ENCODE data around the gene ULBP1.
"Not testable (repeated sequence)": the region's sequence is repeated elsewhere in the genome, so short reads cannot be mapped to it uniquely, and the experiment has no call there.

The ULBP1 gene

DNA sequence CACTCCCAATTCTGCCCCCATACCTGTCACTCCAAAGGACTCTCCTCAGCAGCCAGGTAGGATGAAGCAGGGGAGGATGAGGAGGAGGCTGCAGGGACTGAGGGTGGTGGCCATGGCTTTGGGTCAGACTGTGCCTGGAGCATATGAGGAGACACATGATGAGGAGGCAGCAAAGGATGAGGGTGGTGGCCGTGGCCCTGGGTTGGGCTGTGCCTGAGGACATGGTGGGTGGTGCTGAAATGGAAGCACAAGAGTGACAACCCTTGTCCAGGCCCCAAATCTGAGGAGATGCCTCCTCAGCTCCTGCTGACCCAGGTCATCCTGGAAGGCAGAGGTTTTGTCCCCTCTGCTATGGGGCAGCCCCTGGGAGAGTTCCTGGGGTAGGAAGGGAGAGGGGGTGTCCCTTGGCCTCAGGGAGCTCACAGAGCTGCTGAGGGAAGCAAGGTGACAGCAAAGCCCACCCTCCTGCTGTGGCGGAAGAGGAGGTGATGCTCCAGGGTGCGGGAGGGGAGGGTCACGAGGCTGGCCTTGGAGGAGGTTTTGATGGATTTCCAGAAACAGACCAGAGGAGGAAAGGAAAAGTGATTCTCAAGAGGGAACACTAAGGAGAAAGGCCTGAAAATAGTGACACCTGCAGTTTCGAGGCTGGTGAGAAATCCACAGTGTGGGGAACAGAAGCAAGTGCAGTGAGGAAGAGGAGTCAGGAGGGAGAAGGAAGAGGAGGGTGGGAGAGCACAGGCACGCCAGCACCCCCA lies 45.4 kb upstream of the ULBP1 start:
- Histone ChIP-seq H2AFZ (ENCODE audit: low read depth, low read length, severe bottlenecking) (no peak overlapping the region), H3K27me3 (ENCODE audit: low read length) (no peaks in the 10 kb centered on the region), H3F3A (ENCODE audit: insufficient read depth) (no peaks in the 10 kb centered on the region), H3K4me3 (ENCODE audit: insufficient read depth, low read length, poor library complexity, severe bottlenecking) (no peak overlapping the region), H3K9ac (ENCODE audit: low read length) (no peak overlapping the region), H3K79me2 (ENCODE audit: insufficient read depth, low read length) (no peaks in the 10 kb centered on the region), H3K4me2 (ENCODE audit: low read depth, low read length, poor library complexity, severe bottlenecking) (no peak overlapping the region), H3K27ac (ENCODE audit: low read depth, low read length) (no peak overlapping the region), H3K9me3 (ENCODE audit: insufficient read depth, low read length) (no peaks in the 10 kb centered on the region), H3K36me3 (ENCODE audit: low read length) (no peaks in the 10 kb centered on the region), H4K20me1 (ENCODE audit: low read depth, low read length) (no peaks in the 10 kb centered on the region), H3K9me2 (replicated peaks; ENCODE audit: insufficient read depth, low read length) (no peaks in the 10 kb centered on the region)
- no peak for TF ChIP-seq EZH2phosphoT487 (conservative IDR thresholded peaks at IDR 0.05; ENCODE audit: low read length)

- not testable (repeated sequence) for H3K9me2 ChIP-seq (replicated peaks; ENCODE audit: insufficient read depth, low read length); H3F3A ChIP-seq (ENCODE audit: insufficient read depth); H3K36me3 ChIP-seq (ENCODE audit: low read length); H3K27me3 ChIP-seq (ENCODE audit: low read length); H3K9me3 ChIP-seq (ENCODE audit: insufficient read depth, low read length); H4K20me1 ChIP-seq (ENCODE audit: low read depth, low read length); H2AFZ ChIP-seq (ENCODE audit: low read depth, low read length, severe bottlenecking); H3K9ac ChIP-seq (ENCODE audit: low read length); H3K27ac ChIP-seq (ENCODE audit: low read depth, low read length); H3K4me3 ChIP-seq (ENCODE audit: insufficient read depth, low read length, poor library complexity, severe bottlenecking); H3K79me2 ChIP-seq (ENCODE audit: insufficient read depth, low read length); H3K4me2 ChIP-seq (ENCODE audit: low read depth, low read length, poor library complexity, severe bottlenecking)
Measured at GRCh38 chr6:149919126-149919833, 44.5 kb upstream of the ULBP1 start.

DNA sequence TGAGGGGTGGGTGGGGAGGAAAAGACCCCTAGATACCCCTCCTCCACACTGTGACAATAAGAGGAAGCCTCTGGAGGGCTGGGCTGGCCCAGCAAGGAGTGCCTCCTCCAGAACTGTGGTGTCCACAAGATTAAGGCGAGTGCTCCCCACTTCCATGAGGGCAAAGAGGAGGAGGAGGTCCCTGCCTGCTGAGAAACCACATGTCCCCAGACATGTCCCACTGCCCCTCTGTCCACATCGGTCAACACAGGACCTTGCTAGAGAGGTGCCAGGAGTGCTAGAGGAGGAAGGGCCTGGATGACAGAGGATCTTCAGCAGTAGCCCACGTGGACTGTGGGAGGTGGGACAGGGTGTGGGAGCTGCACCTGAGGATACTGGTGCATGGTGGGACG lies 43.9 kb upstream of the ULBP1 start:
- no peaks in the 10 kb centered on the region for H3K27me3 ChIP-seq (ENCODE audit: low read length)
- H3K36me3 ChIP-seq (ENCODE audit: low read length), result no peaks in the 10 kb centered on the region
- H3K9ac ChIP-seq (ENCODE audit: low read length), result no peak overlapping the region
- no peak overlapping the region for H2AFZ ChIP-seq (ENCODE audit: low read depth, low read length, severe bottlenecking)
- no peak overlapping the region for H3K27ac ChIP-seq (ENCODE audit: low read depth, low read length)
- no peak overlapping the region for H3K4me2 ChIP-seq (ENCODE audit: low read depth, low read length, poor library complexity, severe bottlenecking)
- H3K79me2 ChIP-seq (ENCODE audit: insufficient read depth, low read length), result no peaks in the 10 kb centered on the region
- no peaks in the 10 kb centered on the region for H4K20me1 ChIP-seq (ENCODE audit: low read depth, low read length)
- TF ChIP-seq CTCF (IDR thresholded peaks at IDR 0.05; ENCODE audit: insufficient read depth, low read length, poor library complexity, severe bottlenecking) (no peak), EZH2phosphoT487 (conservative IDR thresholded peaks at IDR 0.05; ENCODE audit: low read length) (no peak)
- H3K9me2 ChIP-seq (replicated peaks; ENCODE audit: insufficient read depth, low read length), result no peaks in the 10 kb centered on the region
- no peaks in the 10 kb centered on the region for H3K9me3 ChIP-seq (ENCODE audit: insufficient read depth, low read length)
- H3K4me3 ChIP-seq (ENCODE audit: insufficient read depth, low read length, poor library complexity, severe bottlenecking), result no peak overlapping the region
- H3F3A ChIP-seq (ENCODE audit: insufficient read depth), result no peaks in the 10 kb centered on the region

DNA sequence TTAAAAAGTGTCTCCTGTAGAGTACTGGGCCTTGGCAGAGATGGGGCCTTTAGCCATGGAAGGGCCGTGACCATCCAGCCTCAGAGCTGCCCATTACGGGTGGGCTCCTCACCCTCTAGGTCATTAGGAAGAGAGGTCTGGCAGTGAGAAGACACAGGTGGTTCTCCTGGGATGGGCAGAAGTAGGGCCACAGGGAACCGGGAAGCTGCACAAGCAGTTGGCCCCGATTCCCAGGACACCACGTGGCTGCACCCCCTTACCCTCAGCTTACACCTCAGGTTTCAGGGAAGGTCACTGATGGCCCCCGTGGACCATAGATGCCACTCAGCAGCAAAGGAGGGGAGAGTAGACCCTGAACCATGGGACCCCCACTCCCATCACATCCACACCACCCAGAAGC lies 42.4 kb upstream of the ULBP1 start:
- Histone ChIP-seq H3K4me2 (ENCODE audit: low read depth, low read length, poor library complexity, severe bottlenecking) (no peak overlapping the region), H4K20me1 (ENCODE audit: low read depth, low read length) (no peaks in the 10 kb centered on the region), H3F3A (ENCODE audit: insufficient read depth) (no peaks in the 10 kb centered on the region), H3K36me3 (ENCODE audit: low read length) (no peaks in the 10 kb centered on the region), H3K9me3 (ENCODE audit: insufficient read depth, low read length) (no peaks in the 10 kb centered on the region), H3K4me3 (ENCODE audit: insufficient read depth, low read length, poor library complexity, severe bottlenecking) (no peak overlapping the region), H3K27me3 (ENCODE audit: low read length) (no peaks in the 10 kb centered on the region), H3K9me2 (replicated peaks; ENCODE audit: insufficient read depth, low read length) (no peaks in the 10 kb centered on the region), H2AFZ (ENCODE audit: low read depth, low read length, severe bottlenecking) (no peak overlapping the region), H3K27ac (ENCODE audit: low read depth, low read length) (no peak overlapping the region), H3K79me2 (ENCODE audit: insufficient read depth, low read length) (no peaks in the 10 kb centered on the region), H3K9ac (ENCODE audit: low read length) (no peak overlapping the region)
- no peak for TF ChIP-seq CTCF (IDR thresholded peaks at IDR 0.05; ENCODE audit: insufficient read depth, low read length, poor library complexity, severe bottlenecking)
- TF ChIP-seq EZH2phosphoT487 (conservative IDR thresholded peaks at IDR 0.05; ENCODE audit: low read length), result no peak

- H3K4me2 ChIP-seq (ENCODE audit: low read depth, low read length, poor library complexity, severe bottlenecking); H4K20me1 ChIP-seq (ENCODE audit: low read depth, low read length); H3F3A ChIP-seq (ENCODE audit: insufficient read depth); H3K9me2 ChIP-seq (replicated peaks; ENCODE audit: insufficient read depth, low read length); H3K79me2 ChIP-seq (ENCODE audit: insufficient read depth, low read length); H3K9ac ChIP-seq (ENCODE audit: low read length); H3K4me3 ChIP-seq (ENCODE audit: insufficient read depth, low read length, poor library complexity, severe bottlenecking); H3K36me3 ChIP-seq (ENCODE audit: low read length); H3K27me3 ChIP-seq (ENCODE audit: low read length); H3K27ac ChIP-seq (ENCODE audit: low read depth, low read length); H3K9me3 ChIP-seq (ENCODE audit: insufficient read depth, low read length); H2AFZ ChIP-seq (ENCODE audit: low read depth, low read length, severe bottlenecking): not testable (repeated sequence)
Measured at GRCh38 chr6:149922091-149922490, 41.7 kb upstream of the ULBP1 start.
